SK-N-SH treated with all-trans-retinoic acid at 6 μM for 48 hours (cell line): ENCODE data around the gene GALNT17.

ENCODE experiments used
- ATAC-seq: fragments of 200-7000 bp; cut with Tn5 transposase; 3 replicates; pipeline ENCODE4 v1.9.1; 2020; ENCODE audit warnings: mild to moderate bottlenecking, moderate library complexity
- BACH2 ChIP-seq: fragments of 250-450 bp; sonication (Bioruptor Pico); IDR thresholded peaks from 2 replicates; pipeline ENCODE4 v1.9.0; 2021; ENCODE audit warnings: mild to moderate bottlenecking, borderline replicate concordance
- CREB5 ChIP-seq: fragments of 250-450 bp; sonication (Bioruptor Pico); IDR thresholded peaks from 2 replicates; pipeline ENCODE4 v1.5.1; 2020; ENCODE audit warnings: low read depth, mild to moderate bottlenecking, moderate library complexity
- CSDC2 ChIP-seq: fragments of 250-450 bp; sonication (Bioruptor Pico); IDR thresholded peaks from 2 replicates; pipeline ENCODE4 v1.5.0; 2020; ENCODE audit warnings: mild to moderate bottlenecking, moderate library complexity
- CSRNP3 ChIP-seq: fragments of 250-450 bp; sonication (Bioruptor Pico); IDR thresholded peaks from 2 replicates; pipeline ENCODE4 v1.5.1; 2021; ENCODE audit warnings: mild to moderate bottlenecking, moderate library complexity
- ESRRG ChIP-seq: fragments of 250-450 bp; sonication (Bioruptor Pico); IDR thresholded peaks from 2 replicates; pipeline ENCODE4 v1.6.1; 2021; ENCODE audit warnings: mild to moderate bottlenecking
- ISL1 ChIP-seq: fragments of 250-450 bp; sonication (Bioruptor Pico); IDR thresholded peaks from 2 replicates; pipeline ENCODE4 v2.1.2; 2022; ENCODE audit warnings: mild to moderate bottlenecking, moderate library complexity
- PATZ1 ChIP-seq: fragments of 250-450 bp; sonication (Bioruptor Pico); IDR thresholded peaks from 2 replicates; pipeline ENCODE4 v1.8.0; 2020; ENCODE audit warnings: mild to moderate bottlenecking, moderate library complexity, borderline replicate concordance
- POU6F1 ChIP-seq: fragments of 250-450 bp; sonication (Bioruptor Pico); IDR thresholded peaks from 2 replicates; pipeline ENCODE4 v1.8.0; 2021; ENCODE audit warnings: low read depth, mild to moderate bottlenecking, moderate library complexity, borderline replicate concordance
- PPARA ChIP-seq: fragments of 250-450 bp; sonication (Bioruptor Pico); IDR thresholded peaks from 2 replicates; pipeline ENCODE4 v1.5.0; 2020; ENCODE audit warnings: mild to moderate bottlenecking, borderline replicate concordance
- RARB ChIP-seq: fragments of 250-450 bp; sonication (Bioruptor Pico); IDR thresholded peaks from 2 replicates; pipeline ENCODE4 v1.8.0; 2021; ENCODE audit warnings: mild to moderate bottlenecking, moderate library complexity
- SNAI2 ChIP-seq: fragments of 250-450 bp; sonication (Bioruptor Pico); IDR thresholded peaks from 2 replicates; pipeline ENCODE4 v1.5.0; 2020; ENCODE audit warnings: mild to moderate bottlenecking, moderate library complexity
- TCF4 ChIP-seq: fragments of 250-450 bp; sonication (Bioruptor Pico); IDR thresholded peaks from 2 replicates; pipeline ENCODE4 v1.8.0; 2021; ENCODE audit warnings: mild to moderate bottlenecking, moderate library complexity, borderline replicate concordance
- TOX ChIP-seq: fragments of 250-450 bp; sonication (Bioruptor Pico); IDR thresholded peaks from 2 replicates; pipeline ENCODE4 v1.8.0; 2021; ENCODE audit warnings: mild to moderate bottlenecking, moderate library complexity, borderline replicate concordance
- TSHZ2 ChIP-seq: fragments of 250-450 bp; sonication (Bioruptor Pico); IDR thresholded peaks from 2 replicates; pipeline ENCODE4 v1.5.0; 2020; ENCODE audit warnings: mild to moderate bottlenecking, moderate library complexity
- ZC3H10 ChIP-seq: fragments of 250-450 bp; sonication (Bioruptor Pico); IDR thresholded peaks from 2 replicates; pipeline ENCODE4 v1.5.1; 2021; ENCODE audit warnings: mild to moderate bottlenecking, moderate library complexity
- ZFP30 ChIP-seq: fragments of 450-650 bp; formaldehyde crosslinking; IDR thresholded peaks from 2 replicates; pipeline ENCODE4 v1.5.0; 2022; ENCODE audit warnings: mild to moderate bottlenecking, moderate library complexity
- ZNF565 ChIP-seq: fragments of 450-650 bp; formaldehyde crosslinking; conservative IDR thresholded peaks from 2 replicates; pipeline ENCODE4 v1.5.0; 2020; ENCODE audit warnings: low read depth, mild to moderate bottlenecking, moderate library complexity
- ZNF8 ChIP-seq: fragments of 450-650 bp; formaldehyde crosslinking; IDR thresholded peaks from 2 replicates; pipeline ENCODE4 v1.5.0; 2020; ENCODE audit warnings: mild to moderate bottlenecking, moderate library complexity

The GALNT17 gene

GRCh38 chr7:71334541-71334940, 202.6 kb downstream of the GALNT17 start:
- ATAC-seq, result no peak

GRCh38 chr7:71338866-71339265, 206.9 kb downstream of the GALNT17 start:
- TF ChIP-seq ZFP30 (no peak), CREB5 (CRISPR knock-in tag) (no peak), ZNF8 (CRISPR knock-in tag) (no peak), ZNF565 (no peak), BACH2 (no peak), CSDC2 (CRISPR knock-in tag) (no peak), TOX (CRISPR knock-in tag) (no peak), ZC3H10 (no peak), POU6F1 (CRISPR knock-in tag) (no peak), PATZ1 (CRISPR knock-in tag) (no peak), CSRNP3 (CRISPR knock-in tag) (no peak), ESRRG (CRISPR knock-in tag) (no peak), ISL1 (CRISPR knock-in tag) (no peak), TSHZ2 (CRISPR knock-in tag) (no peak), RARB (CRISPR knock-in tag) (no peak), TCF4 (CRISPR knock-in tag) (no peak)
- TF ChIP-seq, all 23 proteins: peak for 0
- ATAC-seq, result no peak

More at GRCh38 chr7:71334541-71334940, 202.6 kb downstream of the GALNT17 start:
- TF ChIP-seq TOX (CRISPR knock-in tag), result no peak
- no peak for TF ChIP-seq ZNF8 (CRISPR knock-in tag)
- no peak for TF ChIP-seq SNAI2
- no peak for TF ChIP-seq PPARA (CRISPR knock-in tag)
- no peak for TF ChIP-seq CSRNP3 (CRISPR knock-in tag)

- no peak for ATAC-seq
- TF ChIP-seq SNAI2 (no peak), CREB5 (CRISPR knock-in tag) (no peak), ZFP30 (no peak), ZC3H10 (no peak), ESRRG (CRISPR knock-in tag) (no peak), POU6F1 (CRISPR knock-in tag) (no peak), PATZ1 (CRISPR knock-in tag) (no peak), CSRNP3 (CRISPR knock-in tag) (no peak), ISL1 (CRISPR knock-in tag) (no peak), BACH2 (no peak), ZNF8 (CRISPR knock-in tag) (no peak), ZNF565 (no peak)
Observed at GRCh38 chr7:71339924-71340323, 208.0 kb downstream of the GALNT17 start.
